Lung microvascular endothelial cell (primary cell): ENCODE results near the gene ECPAS. TPM values are rescaled to one million over a fixed set of nuclear protein-coding genes. Genes with fewer than 3 reads are reported as not detected.
"Not testable (repeated sequence)": the region's sequence is repeated elsewhere in the genome, so short reads cannot be mapped to it uniquely, and the experiment has no call there.

Source experiments
- DNase-seq, 2 donors: peaks; one replicate each; pipeline versions ENCODE4 v3.0.0 to v3.0.0-alpha.2; 2010; ENCODE audit warnings: low read depth in 2 of 2
- total RNA-seq: library from RNA; depleted of rRNA; stranded (reverse); fragments of >200 nt; gene quantifications from 2 replicates; pipeline ENCODE4 v1.2.1, GENCODE V29; 2014

ECPAS gene
- total RNA-seq, result 69.8 and 73.7 TPM in 2 replicates

GRCh38 chr9:111483858-111484571 lies at the start of gene ECPAS:
Gene ECPAS, minus strand, starts transcription at chr9:111484383. Its CDS starts 11,465 bp downstream, at chr9:111472918.
- peak; percentile 75 to 82 for DNase-seq

- DNase-seq, result no peak
These were observed 49.1 kb upstream of the ECPAS start for GRCh38 chr9:111533099-111533790.

- DNase-seq, result no peak
These were observed 47.5 kb upstream of the ECPAS start for GRCh38 chr9:111531716-111532115.

GRCh38 chr9:111529787-111530186 lies 45.6 kb upstream of the ECPAS start:
- DNase-seq, result no peak

- no peak for DNase-seq
These were observed 43.2 kb upstream of the ECPAS start for GRCh38 chr9:111527347-111527746.

GRCh38 chr9:111525056-111525977 lies 41.1 kb upstream of the ECPAS start, which contains the start of gene ZNF483:
Gene ZNF483, plus strand, starts transcription at chr9:111525179. Its CDS starts 2,217 bp downstream, at chr9:111527396.
- peak; percentile 67 to 90 for DNase-seq

- no peak for DNase-seq
These were observed 40.5 kb upstream of the ECPAS start for GRCh38 chr9:111524731-111525055.

- DNase-seq, result peak in 1 of 2 donors; percentile 3
These were observed 31.9 kb upstream of the ECPAS start for GRCh38 chr9:111516061-111516465.

GRCh38 chr9:111514967-111515366 lies 30.8 kb upstream of the ECPAS start:
- no peak for DNase-seq

- not testable (repeated sequence) for DNase-seq
These were observed 27.4 kb upstream of the ECPAS start for GRCh38 chr9:111511581-111511980.

- DNase-seq, result no peak
These were observed 18.3 kb upstream of the ECPAS start for GRCh38 chr9:111502506-111502905.

- no peak for DNase-seq
These were observed 17.5 kb upstream of the ECPAS start for GRCh38 chr9:111501648-111502047.

GRCh38 chr9:111501005-111501562 lies 16.9 kb upstream of the ECPAS start:
- no peak for DNase-seq

- DNase-seq, result not testable (repeated sequence)
These were observed 13.0 kb upstream of the ECPAS start for GRCh38 chr9:111497196-111497595.

GRCh38 chr9:111484572-111484894 lies 350 bp upstream of the ECPAS start:
- no peak for DNase-seq

- no peak for DNase-seq
These were observed 735 bp downstream of the ECPAS start for GRCh38 chr9:111483439-111483857.

GRCh38 chr9:111482694-111483438 lies 1.3 kb downstream of the ECPAS start:
- peak; percentile 61 to 79 for DNase-seq

GRCh38 chr9:111481885-111482636 lies 2.1 kb downstream of the ECPAS start:
- DNase-seq, result peak; percentile 14 to 30

GRCh38 chr9:111477677-111478076 lies 6.5 kb downstream of the ECPAS start:
- DNase-seq, result no peak

GRCh38 chr9:111475195-111475594 lies 9.0 kb downstream of the ECPAS start:
- no peak for DNase-seq
